CD14-positive monocyte (primary cell): ENCODE data around the gene KAT14. TPM values are rescaled to one million over a fixed set of nuclear protein-coding genes. Genes with fewer than 3 reads are reported as not detected.

ENCODE experiments used
- DNase-seq, 3 donors: peaks; one replicate each; pipeline ENCODE4 v3.0.0-alpha.2; 2011 to 2022
- H2AFZ ChIP-seq: 2 replicates; pipeline ENCODE4 v1.6.0; 2012; ENCODE audit warnings: mild to moderate bottlenecking, low read depth, low read length, inconsistent platforms; ENCODE audit not compliant: insufficient read depth, poor library complexity, severe bottlenecking
- H3K27ac ChIP-seq, 2 donors: 1 replicate in 1 of 2; 2 replicates in 1 of 2; pipeline ENCODE4 v1.5.1; 2012 to 2013; ENCODE audit warnings: low read length in 2 of 2, control low read depth in 1 of 2, inconsistent platforms in 1 of 2, low read depth in 1 of 2, mild to moderate bottlenecking in 1 of 2
- H3K27me3 ChIP-seq, 2 donors: one replicate each; pipeline versions ENCODE4 v1.6.0 to v1.6.1; 2011 to 2013; ENCODE audit warnings: low read length in 2 of 2; ENCODE audit not compliant: control insufficient read depth in 2 of 2, insufficient read depth in 2 of 2
- H3K36me3 ChIP-seq, 2 donors: replicated peaks in 1 of 2; 1 replicate in 1 of 2; 2 replicates in 1 of 2; pipeline versions ENCODE4 v1.5.1 to v1.6.1; 2012 to 2013; ENCODE audit warnings: low read length in 2 of 2, control low read depth in 1 of 2, inconsistent platforms in 1 of 2, mild to moderate bottlenecking in 1 of 2; ENCODE audit not compliant: insufficient read depth in 2 of 2, control insufficient read depth in 1 of 2
- H3K4me1 ChIP-seq, 2 donors: 1 replicate in 1 of 2; 2 replicates in 1 of 2; pipeline versions ENCODE4 v1.5.1 to v1.6.1; 2012 to 2013; ENCODE audit warnings: low read length in 2 of 2, control low read depth in 1 of 2, inconsistent platforms in 1 of 2, mild to moderate bottlenecking in 1 of 2, moderate library complexity in 1 of 2; ENCODE audit not compliant: insufficient read depth in 2 of 2, control insufficient read depth in 1 of 2
- H3K4me2 ChIP-seq: replicated peaks from 2 replicates; pipeline ENCODE3; 2012; ENCODE audit warnings: low read length, moderate library complexity, mild to moderate bottlenecking; ENCODE audit not compliant: poor library complexity, severe bottlenecking; ENCODE audit errors: extremely low read depth
- H3K4me3 ChIP-seq, 3 experiments: fragments of 200-600 bp in 1 of 3; sonication (generic) in 1 of 3; replicated peaks in 1 of 3; 1 replicate in 2 of 3; 2 replicates in 1 of 3; pipeline ENCODE4 v1.5.1; 2011 to 2013; ENCODE audit warnings: low read length in 3 of 3, mild to moderate bottlenecking in 3 of 3, control low read depth in 2 of 3, low read depth in 2 of 3, inconsistent platforms in 1 of 3, moderate library complexity in 1 of 3
- H3K79me2 ChIP-seq: 2 replicates; pipeline ENCODE4 v1.6.0; 2012; ENCODE audit warnings: mild to moderate bottlenecking, control low read depth, inconsistent platforms, low read length, moderate library complexity; ENCODE audit not compliant: insufficient read depth
- H3K9ac ChIP-seq: 2 replicates; pipeline ENCODE4 v1.6.0; 2017; ENCODE audit warnings: low read length, mild to moderate bottlenecking; ENCODE audit not compliant: insufficient read depth, poor library complexity, severe bottlenecking
- H3K9me3 ChIP-seq, 2 donors: replicated peaks in 1 of 2; 1 replicate in 1 of 2; 2 replicates in 1 of 2; pipeline versions ENCODE4 v1.5.1 to v1.6.1; 2012 to 2013; ENCODE audit warnings: low read length in 2 of 2, control low read depth in 1 of 2; ENCODE audit not compliant: control insufficient read depth in 1 of 2, insufficient read depth in 1 of 2
- H4K20me1 ChIP-seq: 2 replicates; pipeline ENCODE4 v1.6.0; 2012; ENCODE audit warnings: mild to moderate bottlenecking, low read length, control low read depth, moderate library complexity; ENCODE audit not compliant: insufficient read depth
- H3K27ac Mint-ChIP-seq, 7 donors: one replicate each; pipeline ENCODE4 v1.8.0; 2020; ENCODE audit warnings: mild to moderate bottlenecking in 7 of 7, mixed read lengths in 7 of 7, moderate library complexity in 6 of 7, inconsistent platforms in 2 of 7
- H3K27me3 Mint-ChIP-seq, 3 donors: one replicate each; pipeline ENCODE4 v1.8.0; 2021 to 2022; ENCODE audit warnings: low read depth in 3 of 3, mild to moderate bottlenecking in 3 of 3, mixed read lengths in 3 of 3, moderate library complexity in 3 of 3, inconsistent platforms in 1 of 3
- H3K36me3 Mint-ChIP-seq, 2 donors: one replicate each; pipeline ENCODE4 v1.8.0; 2020; ENCODE audit warnings: mixed read lengths in 2 of 2, inconsistent platforms in 1 of 2, mild to moderate bottlenecking in 1 of 2
- H3K4me1 Mint-ChIP-seq: one replicate; pipeline ENCODE4 v1.8.0; 2020; ENCODE audit warnings: mild to moderate bottlenecking, mixed read lengths
- H3K4me3 Mint-ChIP-seq, 2 donors: one replicate each; pipeline ENCODE4 v1.8.0; 2020; ENCODE audit warnings: mild to moderate bottlenecking in 2 of 2, mixed read lengths in 2 of 2, moderate library complexity in 1 of 2
- H3K9me3 Mint-ChIP-seq, 7 donors: one replicate each; pipeline ENCODE4 v1.8.0; 2020 to 2022; ENCODE audit warnings: mixed read lengths in 7 of 7, mild to moderate bottlenecking in 6 of 7, moderate library complexity in 6 of 7, inconsistent platforms in 2 of 7
- CTCF ChIP-seq: fragments of 200-600 bp; IDR thresholded peaks from one replicate; pipeline ENCODE4 v1.8.0; 2022; ENCODE audit warnings: antibody characterized with exemption, mild to moderate bottlenecking
- WGBS: methylation state at CpG from one replicate; pipeline ENCODE4 v1.1.5; 2013; ENCODE audit warnings: missing lambda C conversion rate; ENCODE audit not compliant: insufficient coverage; 5-methylcytosine and 5-hydroxymethylcytosine counted together
- intact Hi-C, 2 donors: fragments of 100-400 bp; cut with micrococcal nuclease; formaldehyde crosslinking; loops; one replicate each; pipeline versions ENCODE4 v1.15.0 to v1.15.1; 2023
- polyA plus RNA-seq, 3 donors: library from polyadenylated mRNA; depleted of rRNA in 1 of 3; unstranded in 2 of 3; stranded (reverse) in 1 of 3; fragments of 300-500 nt in 2 of 3; fragments of >200 nt in 1 of 3; fragmentation: Illumina TruSeq in 2 of 3; gene quantifications; 1 replicate in 2 of 3; 2 replicates in 1 of 3; pipeline ENCODE4 v1.2.3, GENCODE V29; 2012 to 2021

KAT14 gene
- polyA plus RNA-seq, 3 donors = 3.4 to 6.0 (median 5.7) TPM

GRCh38 chr20:18166950-18167349 lies 29.3 kb downstream of the KAT14 start:
- Mint-ChIP-seq H3K27ac (no peak overlapping the region), H3K4me3 (no peak overlapping the region), H3K4me1 (peaks cover 19% of the 10 kb centered on the region), H3K36me3 (peaks cover 49 to 61% of the 10 kb centered on the region in 2 donors), H3K9me3 (no peaks in the 10 kb centered on the region), H3K27me3 (no peaks in the 10 kb centered on the region)
- H3K9ac ChIP-seq = no peak overlapping the region
- H3K9me3 ChIP-seq = no peaks in the 10 kb centered on the region
- peaks cover 10% of the 10 kb centered on the region for H3K79me2 ChIP-seq
- H2AFZ ChIP-seq = no peak overlapping the region
- peaks cover 5% of the 10 kb centered on the region for H4K20me1 ChIP-seq
- no peak for TF ChIP-seq CTCF
- peaks cover 12% of the 10 kb centered on the region in 2 donors for H3K4me1 ChIP-seq
- no peak for DNase-seq
- H3K27me3 ChIP-seq = no peaks in the 10 kb centered on the region
- H3K27ac ChIP-seq = peak overlapping the region in 1 of 2 donors; percentile 21
- no CpG with 5 or more reads among the region's 1 CpG for WGBS
- H3K36me3 ChIP-seq = peaks cover 22 to 75% of the 10 kb centered on the region in 2 donors
- intact Hi-C loops = no loop called here
- no peak overlapping the region for H3K4me3 ChIP-seq
- H3K4me2 ChIP-seq = no peak overlapping the region

GRCh38 chr20:18172379-18172778 lies 34.7 kb downstream of the KAT14 start:
- H3K27ac Mint-ChIP-seq = peak overlapping the region in 1 of 7 donors; percentile 22
- no peak overlapping the region for H3K4me3 ChIP-seq
- no peak for DNase-seq
- H3K4me2 ChIP-seq = no peak overlapping the region
- no peak overlapping the region for H2AFZ ChIP-seq
- H4K20me1 ChIP-seq = no peaks in the 10 kb centered on the region
- H3K36me3 ChIP-seq = peaks cover 21 to 77% of the 10 kb centered on the region in 2 donors
- H3K4me1 ChIP-seq = no peaks in the 10 kb centered on the region
- no peak overlapping the region for H3K27ac ChIP-seq
- 100% methylated on average over 1 of the region's 2 CpGs for WGBS
- H3K9me3 Mint-ChIP-seq = peaks cover 0 to 7% (median 3%) of the 10 kb centered on the region in 7 donors
- no peak for TF ChIP-seq CTCF
- intact Hi-C loops = no loop called here
- H3K4me3 Mint-ChIP-seq = no peak overlapping the region
- H3K27me3 ChIP-seq = no peaks in the 10 kb centered on the region
- H3K4me1 Mint-ChIP-seq = no peaks in the 10 kb centered on the region
- peaks cover 5% of the 10 kb centered on the region for H3K79me2 ChIP-seq
- H3K36me3 Mint-ChIP-seq = peaks cover 59 to 71% of the 10 kb centered on the region in 2 donors
- H3K9me3 ChIP-seq = peaks cover 0 to 6% of the 10 kb centered on the region in 2 donors
- no peak overlapping the region for H3K9ac ChIP-seq
- peaks cover 0 to 4% (median 0%) of the 10 kb centered on the region in 3 donors for H3K27me3 Mint-ChIP-seq
